Nephron (organoid): Measurements from ENCODE around the gene TEX13D.

ENCODE experiments used
- H3K27ac Mint-ChIP-seq, 3 experiments: 2 replicates each; pipeline ENCODE4 v1.8.0; 2020; ENCODE audit warnings: mixed read lengths in 3 of 3, mild to moderate bottlenecking in 2 of 3, moderate library complexity in 1 of 3
- H3K27me3 Mint-ChIP-seq: 2 replicates; pipeline ENCODE4 v1.8.0; 2021; ENCODE audit warnings: low read depth, mild to moderate bottlenecking, moderate library complexity, mixed read lengths
- H3K36me3 Mint-ChIP-seq: 2 replicates; pipeline ENCODE4 v1.8.0; 2020; ENCODE audit warnings: low read depth, mixed read lengths
- H3K4me1 Mint-ChIP-seq: 2 replicates; pipeline ENCODE4 v1.8.0; 2020; ENCODE audit warnings: mixed read lengths
- H3K4me3 Mint-ChIP-seq, 3 experiments: 2 replicates each; pipeline ENCODE4 v1.8.0; 2020; ENCODE audit warnings: mild to moderate bottlenecking in 3 of 3, mixed read lengths in 3 of 3, moderate library complexity in 2 of 3
- H3K9me3 Mint-ChIP-seq: 2 replicates; pipeline ENCODE4 v1.8.0; 2020; ENCODE audit warnings: mixed read lengths
- TF ChIP-seq, protein P1 (sequence below), 3 experiments: fragments of 200-600 bp; sonication (generic); IDR thresholded peaks; one replicate each; pipeline ENCODE4 v1.5.0; 2021; ENCODE audit warnings: antibody characterized with exemption in 3 of 3; ENCODE audit not compliant: unreplicated experiment in 3 of 3

The TEX13D gene

DNA sequence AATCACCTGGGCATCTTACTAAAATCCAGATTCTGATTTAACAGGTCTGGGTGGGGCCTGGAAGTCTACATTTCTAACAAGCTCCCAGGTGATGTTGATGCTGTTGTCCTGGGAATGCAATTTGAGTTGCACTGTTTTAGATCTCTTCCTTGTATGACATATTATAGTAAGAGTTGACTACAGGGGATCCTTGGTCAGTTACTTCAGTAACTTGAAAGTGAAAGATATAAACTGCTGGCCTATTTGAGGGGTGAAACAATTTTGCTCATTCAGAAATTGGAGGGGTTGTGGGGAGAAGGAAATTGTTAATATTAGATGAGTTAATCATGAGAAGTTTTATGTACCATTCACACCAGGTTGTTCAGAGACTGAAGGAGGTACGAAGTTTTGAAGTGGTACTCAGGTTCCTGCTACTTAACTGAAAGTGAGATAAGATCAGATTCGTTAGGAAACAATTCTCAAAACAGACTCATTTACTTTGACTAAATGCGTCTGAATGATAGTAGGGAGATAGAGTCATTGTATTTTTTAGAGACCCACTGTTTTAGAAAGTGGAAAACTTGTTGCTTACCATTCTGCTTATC is 26.4 kb downstream of the TEX13D start:
- Mint-ChIP-seq H3K27ac (no peak overlapping the region), H3K27me3 (no peaks in the 10 kb centered on the region), H3K9me3 (no peaks in the 10 kb centered on the region), H3K36me3 (no peaks in the 10 kb centered on the region), H3K4me3 (no peak overlapping the region), H3K4me1 (no peaks in the 10 kb centered on the region)
- TF ChIP-seq, protein P1, sequence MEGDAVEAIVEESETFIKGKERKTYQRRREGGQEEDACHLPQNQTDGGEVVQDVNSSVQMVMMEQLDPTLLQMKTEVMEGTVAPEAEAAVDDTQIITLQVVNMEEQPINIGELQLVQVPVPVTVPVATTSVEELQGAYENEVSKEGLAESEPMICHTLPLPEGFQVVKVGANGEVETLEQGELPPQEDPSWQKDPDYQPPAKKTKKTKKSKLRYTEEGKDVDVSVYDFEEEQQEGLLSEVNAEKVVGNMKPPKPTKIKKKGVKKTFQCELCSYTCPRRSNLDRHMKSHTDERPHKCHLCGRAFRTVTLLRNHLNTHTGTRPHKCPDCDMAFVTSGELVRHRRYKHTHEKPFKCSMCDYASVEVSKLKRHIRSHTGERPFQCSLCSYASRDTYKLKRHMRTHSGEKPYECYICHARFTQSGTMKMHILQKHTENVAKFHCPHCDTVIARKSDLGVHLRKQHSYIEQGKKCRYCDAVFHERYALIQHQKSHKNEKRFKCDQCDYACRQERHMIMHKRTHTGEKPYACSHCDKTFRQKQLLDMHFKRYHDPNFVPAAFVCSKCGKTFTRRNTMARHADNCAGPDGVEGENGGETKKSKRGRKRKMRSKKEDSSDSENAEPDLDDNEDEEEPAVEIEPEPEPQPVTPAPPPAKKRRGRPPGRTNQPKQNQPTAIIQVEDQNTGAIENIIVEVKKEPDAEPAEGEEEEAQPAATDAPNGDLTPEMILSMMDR (IDR thresholded peaks at IDR 0.05; ENCODE audit: unreplicated experiment in 3 of 3) = no peak

DNA sequence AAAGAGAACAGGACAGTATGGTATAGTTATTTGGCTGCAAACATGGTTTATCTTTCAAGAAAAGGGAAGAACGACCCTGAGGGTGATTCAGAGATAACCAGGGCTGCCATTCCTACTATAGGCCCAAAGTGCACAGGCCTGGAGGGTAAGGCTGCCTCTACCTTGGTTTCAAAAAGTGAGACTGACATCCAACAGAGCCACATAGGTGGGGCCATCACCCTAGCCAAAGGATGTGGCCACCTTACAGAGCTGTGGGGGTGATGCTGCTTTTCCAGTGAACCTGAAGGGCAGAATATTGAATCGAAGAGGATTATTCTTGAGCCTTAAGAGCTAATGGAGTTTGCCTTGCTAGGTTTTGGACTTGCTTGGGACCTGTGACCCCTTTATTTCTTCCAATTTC is 29.6 kb downstream of the TEX13D start:
- H3K9me3 Mint-ChIP-seq = no peaks in the 10 kb centered on the region
- H3K27me3 Mint-ChIP-seq = no peaks in the 10 kb centered on the region
- peaks cover 4% of the 10 kb centered on the region for H3K4me1 Mint-ChIP-seq
- H3K36me3 Mint-ChIP-seq = no peaks in the 10 kb centered on the region
- H3K4me3 Mint-ChIP-seq = no peak overlapping the region
- H3K27ac Mint-ChIP-seq = no peak overlapping the region
- TF ChIP-seq, protein P1 (IDR thresholded peaks at IDR 0.05; ENCODE audit: unreplicated experiment in 3 of 3) = no peak

DNA sequence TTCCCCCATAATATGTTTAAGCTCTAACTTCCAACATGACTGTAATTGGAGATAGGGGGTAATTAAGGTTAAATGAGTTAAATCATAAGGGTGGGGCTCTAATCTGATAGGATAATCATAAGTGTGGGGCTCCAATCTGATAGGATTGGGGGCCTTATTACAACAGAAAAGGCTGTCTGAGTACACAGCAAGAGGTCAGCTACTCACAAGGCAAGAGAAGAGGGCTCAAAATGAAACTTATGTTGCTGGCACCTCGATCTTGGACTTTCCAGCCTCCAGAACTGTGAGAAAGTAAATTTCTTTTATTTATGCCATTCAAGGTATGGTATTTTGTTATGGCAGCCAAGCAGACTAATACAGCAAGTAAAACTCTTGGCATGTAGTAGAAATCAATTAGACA is 30.3 kb downstream of the TEX13D start:
- H3K27ac Mint-ChIP-seq = no peak overlapping the region
- H3K4me3 Mint-ChIP-seq = no peak overlapping the region
- H3K4me1 Mint-ChIP-seq = peaks cover 4% of the 10 kb centered on the region
- H3K27me3 Mint-ChIP-seq = no peaks in the 10 kb centered on the region
- no peaks in the 10 kb centered on the region for H3K9me3 Mint-ChIP-seq
- H3K36me3 Mint-ChIP-seq = no peaks in the 10 kb centered on the region
- TF ChIP-seq, protein P1 (IDR thresholded peaks at IDR 0.05; ENCODE audit: unreplicated experiment in 3 of 3) = no peak

DNA sequence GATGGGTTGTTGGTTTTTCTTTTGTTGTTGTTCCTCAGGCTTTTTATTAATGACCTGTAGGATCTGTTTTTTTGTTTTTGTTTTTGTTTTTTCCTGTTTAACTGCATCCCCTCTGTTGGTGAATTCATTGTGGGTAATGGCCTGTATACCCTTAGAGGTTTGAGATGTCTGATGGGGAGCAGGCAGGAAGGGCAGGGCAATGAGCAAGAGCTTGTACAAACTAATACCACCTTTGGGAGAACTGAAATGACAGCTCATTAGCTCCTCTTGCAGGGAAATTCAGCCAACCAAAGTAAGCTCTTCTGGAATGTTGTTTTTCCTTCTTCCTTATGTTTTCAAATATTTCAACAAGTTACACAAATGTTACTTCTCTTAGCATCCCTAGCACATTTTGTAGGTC is 37.3 kb downstream of the TEX13D start:
- no peaks in the 10 kb centered on the region for H3K27me3 Mint-ChIP-seq
- no peaks in the 10 kb centered on the region for H3K9me3 Mint-ChIP-seq
- H3K4me1 Mint-ChIP-seq = peaks cover 4% of the 10 kb centered on the region
- H3K4me3 Mint-ChIP-seq = no peak overlapping the region
- H3K36me3 Mint-ChIP-seq = no peaks in the 10 kb centered on the region
- TF ChIP-seq, protein P1 (IDR thresholded peaks at IDR 0.05; ENCODE audit: unreplicated experiment in 3 of 3) = no peak
- no peak overlapping the region for H3K27ac Mint-ChIP-seq

DNA sequence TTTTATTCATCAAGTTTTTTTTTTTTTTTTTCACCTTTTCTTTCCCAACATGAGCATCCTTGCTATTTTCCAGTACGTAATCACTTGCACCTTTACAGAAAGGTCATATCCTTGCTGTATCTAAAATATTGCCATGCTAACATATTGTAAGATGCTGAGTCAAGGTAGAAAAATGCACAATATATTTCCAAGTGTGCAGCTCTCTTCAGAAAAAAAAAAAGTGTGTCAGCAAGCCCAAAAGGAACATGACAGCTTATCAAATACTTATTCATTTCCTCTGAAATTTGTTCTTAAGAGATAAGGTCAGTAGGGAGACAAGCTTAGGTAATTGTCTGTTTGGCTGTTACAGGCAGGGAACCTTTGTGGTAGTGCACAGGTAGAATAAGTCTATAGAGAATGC is 40.9 kb downstream of the TEX13D start:
- Mint-ChIP-seq H3K36me3 (no peaks in the 10 kb centered on the region), H3K4me1 (no peaks in the 10 kb centered on the region), H3K27me3 (no peaks in the 10 kb centered on the region), H3K27ac (no peak overlapping the region), H3K9me3 (no peaks in the 10 kb centered on the region), H3K4me3 (no peak overlapping the region)
- TF ChIP-seq, protein P1 (IDR thresholded peaks at IDR 0.05; ENCODE audit: unreplicated experiment in 3 of 3) = no peak

DNA sequence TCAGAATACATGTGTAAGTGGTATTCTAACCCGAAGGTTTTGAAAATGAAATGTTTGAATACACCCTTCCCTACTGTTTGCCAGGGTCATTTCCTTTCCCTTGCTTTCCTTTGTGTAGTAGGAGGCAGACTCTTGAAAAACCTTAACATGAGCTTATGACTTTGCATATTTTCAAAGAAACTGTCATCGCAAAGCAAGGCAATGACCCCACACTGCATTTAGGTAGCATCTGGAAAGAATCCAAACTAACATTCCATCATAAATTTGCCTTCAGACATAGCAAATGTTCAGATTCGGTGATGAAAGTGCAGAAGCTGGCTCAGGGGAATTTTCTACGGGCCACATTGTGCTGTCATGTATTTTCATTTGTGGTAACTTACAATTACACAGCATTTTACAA is 46.2 kb downstream of the TEX13D start:
- no peak overlapping the region for H3K4me3 Mint-ChIP-seq
- peak overlapping the region in 1 of 3 experiments; percentile 48 for H3K27ac Mint-ChIP-seq

More for the DNA sequence above, 46.2 kb downstream of the TEX13D start:
- H3K4me1 Mint-ChIP-seq = peaks cover 6% of the 10 kb centered on the region
- no peaks in the 10 kb centered on the region for H3K36me3 Mint-ChIP-seq
- no peaks in the 10 kb centered on the region for H3K9me3 Mint-ChIP-seq
- H3K27me3 Mint-ChIP-seq = peaks cover 7% of the 10 kb centered on the region
- TF ChIP-seq, protein P1 (IDR thresholded peaks at IDR 0.05; ENCODE audit: unreplicated experiment in 3 of 3) = no peak
